GM21717 (cell line): Measurements from ENCODE around the gene WARS2.

ENCODE experiments used
- ATAC-seq: cut with Tn5 transposase; IDR thresholded peaks from one replicate; pipeline ENCODE4 v1.9.1; 2021; ENCODE audit warnings: mild to moderate bottlenecking, moderate library complexity; ENCODE audit not compliant: unreplicated experiment

Gene WARS2

GRCh38 chr1:119084798-119085197 lies 55.7 kb downstream of the WARS2 start:
- ATAC-seq: no peak

- ATAC-seq: no peak
Observed at GRCh38 chr1:119083980-119084379, 56.5 kb downstream of the WARS2 start.

GRCh38 chr1:119083479-119083878 lies 57.0 kb downstream of the WARS2 start:
- ATAC-seq: no peak

- no peak for ATAC-seq
Observed at GRCh38 chr1:119081700-119082099, 58.8 kb downstream of the WARS2 start.

GRCh38 chr1:119081267-119081666 lies 59.2 kb downstream of the WARS2 start:
- ATAC-seq: no peak

- no peak for ATAC-seq
Observed at GRCh38 chr1:119080586-119080985, 59.9 kb downstream of the WARS2 start.

- ATAC-seq: no peak
Observed at GRCh38 chr1:119079881-119080280, 60.6 kb downstream of the WARS2 start.

- ATAC-seq: no peak
Observed at GRCh38 chr1:119075614-119076013, 64.8 kb downstream of the WARS2 start.

GRCh38 chr1:119071321-119071720 lies 69.1 kb downstream of the WARS2 start:
- ATAC-seq: no peak

- ATAC-seq: no peak
Observed at GRCh38 chr1:119069682-119070081, 70.8 kb downstream of the WARS2 start.

- ATAC-seq: no peak
Observed at GRCh38 chr1:119068427-119068826, 72.0 kb downstream of the WARS2 start.

GRCh38 chr1:119061700-119062099 lies 78.8 kb downstream of the WARS2 start:
- no peak for ATAC-seq

- ATAC-seq: no peak
Observed at GRCh38 chr1:119055568-119055967, 84.9 kb downstream of the WARS2 start.

GRCh38 chr1:119053917-119054316 lies 86.5 kb downstream of the WARS2 start:
- no peak for ATAC-seq

GRCh38 chr1:119052267-119052666 lies 88.2 kb downstream of the WARS2 start:
- ATAC-seq: no peak

- ATAC-seq: no peak
Observed at GRCh38 chr1:119048624-119049404, 91.6 kb downstream of the WARS2 start.

- ATAC-seq: no peak
Observed at GRCh38 chr1:119046785-119047438, 93.5 kb downstream of the WARS2 start.

- ATAC-seq: no peak
Observed at GRCh38 chr1:119046429-119046784, 94.0 kb downstream of the WARS2 start.

- ATAC-seq: no peak
Observed at GRCh38 chr1:119045096-119045746, 95.2 kb downstream of the WARS2 start.

- no peak for ATAC-seq
Observed at GRCh38 chr1:119040906-119041305, 99.5 kb downstream of the WARS2 start.

GRCh38 chr1:119040489-119040888 lies 100.0 kb downstream of the WARS2 start:
- ATAC-seq: no peak

- ATAC-seq: peak; percentile 70
Observed at GRCh38 chr1:119038363-119038762, 102.1 kb downstream of the WARS2 start.
